Measurements from ENCODE around the gene TUFM. TPM values are rescaled to one million over a fixed set of nuclear protein-coding genes. Genes with fewer than 3 reads are reported as not detected.

The TUFM gene
- total RNA-seq, result 108 and 110 TPM in 2 replicates

GRCh38 chr16:28846080-28846932 lies at the start of gene TUFM:
Gene TUFM (minus strand): TSS chr16:28846348. CDS start chr16:28846269, 79 bp downstream.

GRCh38 chr16:28878083-28878926 lies 32.2 kb upstream of the TUFM start, which contains the start of gene ATP2A1:
Gene ATP2A1 (plus strand): TSS chr16:28878488. CDS start chr16:28878672, 184 bp downstream.

GRCh38 chr16:28822520-28823290 lies 23.4 kb downstream of the TUFM start, which contains the start of gene ATXN2L:
Gene ATXN2L (plus strand): TSS chr16:28822999. CDS start chr16:28823260, 261 bp downstream.

Other genes starting within 250 kb of the TUFM start
- 0.09 and 0.28 TPM in 2 replicates for gene SULT1A2, start 249.3 kb downstream of the TUFM start, total RNA-seq
- gene SULT1A1, start 236.3 kb downstream of the TUFM start, total RNA-seq, result 3.6 and 6.4 TPM in 2 replicates
- 0.55 TPM in 1 of 2 replicates, not detected in the other for gene NPIPB8, start 208.3 kb downstream of the TUFM start, total RNA-seq
- 125 and 217 TPM in 2 replicates for gene EIF3C, start 134.9 kb downstream of the TUFM start, total RNA-seq
- 0.71 and 1.4 TPM in 2 replicates for gene NPIPB9, start 94.6 kb downstream of the TUFM start, total RNA-seq
- 26.6 and 27.4 TPM in 2 replicates for gene ATXN2L, start 23.3 kb downstream of the TUFM start, total RNA-seq
- 7.3 and 10.6 TPM in 2 replicates for gene SH2B1, start 17.5 kb upstream of the TUFM start, total RNA-seq
- 0.28 and 0.46 TPM in 2 replicates for gene ATP2A1, start 32.1 kb upstream of the TUFM start, total RNA-seq
- gene RABEP2, start 78.9 kb upstream of the TUFM start, total RNA-seq, result 24.7 and 28.2 TPM in 2 replicates
- gene CD19, start 85.6 kb upstream of the TUFM start, total RNA-seq, result not detected in 2 replicates
- 12.7 and 12.8 TPM in 2 replicates for gene NFATC2IP, start 104.6 kb upstream of the TUFM start, total RNA-seq
- 26.3 and 39.0 TPM in 2 replicates for gene SPNS1, start 128.4 kb upstream of the TUFM start, total RNA-seq
- 0.14 and 1.8 TPM in 2 replicates for gene LAT, start 138.7 kb upstream of the TUFM start, total RNA-seq